A549 (cell line): ENCODE data around the gene ZMYND8. TPM values are rescaled to one million over a fixed set of nuclear protein-coding genes. Genes with fewer than 3 reads are reported as not detected.

Source experiments
- ATAC-seq, 2 experiments: fragments of 200-7000 bp in 1 of 2; fragments of >200 bp in 1 of 2; cut with Nextera tagmentation in 1 of 2; cut with Tn5 transposase in 1 of 2; 3 replicates each; pipeline versions ENCODE4 v1.8.0 to v1.9.1; 2018 to 2020; ENCODE audit warnings: mild to moderate bottlenecking in 1 of 2, moderate library complexity in 1 of 2
- CTCF ChIA-PET: fragments of 300-600 bp; sonication (Branson Sonifier 250); formaldehyde crosslinking; extraction: SDS; loops from one replicate; lab custom pipeline; 2021; ENCODE audit warnings: antibody characterized with exemption, inconsistent platforms; lab: Yijun Ruan, JAX
- POLR2A ChIA-PET: fragments of 350-600 bp; formaldehyde crosslinking; extraction: SDS; loops from one replicate; lab custom pipeline; 2021; ENCODE audit warnings: antibody characterized with exemption, inconsistent platforms; lab: Yijun Ruan, JAX
- DNase-seq, 2 experiments: peaks; one replicate each; pipeline versions ENCODE4 v3.0.0 to v3.0.0-alpha.2; 2011 to 2016; ENCODE audit warnings: low read depth in 1 of 2, low spot score in 1 of 2
- FAIRE-seq: peaks from 2 replicates; lab custom pipeline; 2011; peaks lifted over from hg19 to GRCh38; lab: Jason Lieb, UNC
- H3K27ac ChIP-seq, 2 experiments: fragments of >200 bp; sonication (Bioruptor Twin); formaldehyde crosslinking; 3 replicates each; pipeline ENCODE4 v1.5.1; 2016 to 2017
- H3K4me1 ChIP-seq: fragments of >200 bp; sonication (Bioruptor Twin); formaldehyde crosslinking; 3 replicates; pipeline ENCODE4 v1.6.1; 2016
- H3K4me2 ChIP-seq: fragments of >200 bp; sonication (Bioruptor Twin); formaldehyde crosslinking; 3 replicates; pipeline ENCODE4 v1.6.1; 2016
- H3K4me3 ChIP-seq: fragments of >200 bp; sonication (Bioruptor Twin); formaldehyde crosslinking; 3 replicates; pipeline ENCODE4 v1.5.1; 2016
- H3K9me3 ChIP-seq: fragments of >200 bp; sonication (Bioruptor Twin); formaldehyde crosslinking; 3 replicates; pipeline ENCODE4 v1.6.1; 2016
- BCL3 ChIP-seq: fragments of >200 bp; sonication (Bioruptor Twin); formaldehyde crosslinking; IDR thresholded peaks from 3 replicates; pipeline ENCODE4 v1.6.1; 2016
- CEBPB ChIP-seq, 2 experiments: fragments of >200 bp in 1 of 2; sonication (Bioruptor Twin) in 1 of 2; formaldehyde crosslinking in 1 of 2; IDR thresholded peaks; 2 replicates each; pipeline ENCODE4 v1.6.1; 2012 to 2016
- CHD2 ChIP-seq: fragments of 150-350 bp; IDR thresholded peaks from 2 replicates; pipeline ENCODE4 v1.6.1; 2014; ENCODE audit warnings: low read length; ENCODE audit not compliant: partially characterized antibody
- CHD4 ChIP-seq: fragments of 200-600 bp; sonication (generic); IDR thresholded peaks from 2 replicates; pipeline ENCODE4 v1.6.1; 2016; ENCODE audit warnings: antibody characterized with exemption, mild to moderate bottlenecking, borderline replicate concordance
- CTCF ChIP-seq: fragments of >200 bp; sonication (Bioruptor Twin); formaldehyde crosslinking; IDR thresholded peaks from 3 replicates; pipeline ENCODE4 v1.5.1; 2016
- ELK1 ChIP-seq: fragments of 150-350 bp; IDR thresholded peaks from 2 replicates; pipeline ENCODE4 v1.6.1; 2014; ENCODE audit warnings: low read depth, mild to moderate bottlenecking, low read length
- ESRRA ChIP-seq: fragments of 150-350 bp; IDR thresholded peaks from 2 replicates; pipeline ENCODE4 v1.6.1; 2014; ENCODE audit warnings: mild to moderate bottlenecking, low read length, borderline replicate concordance
- FOSB ChIP-seq: fragments of 250-450 bp; sonication (Bioruptor Pico); IDR thresholded peaks from 2 replicates; pipeline ENCODE4 v1.5.0; 2020; ENCODE audit warnings: mild to moderate bottlenecking, moderate library complexity
- FOXS1 ChIP-seq: fragments of 250-450 bp; sonication (Bioruptor Pico); IDR thresholded peaks from 2 replicates; pipeline ENCODE4 v1.5.0; 2020; ENCODE audit warnings: mild to moderate bottlenecking, moderate library complexity
- HEYL ChIP-seq: fragments of 250-450 bp; sonication (Bioruptor Pico); IDR thresholded peaks from 2 replicates; pipeline ENCODE4 v1.8.0; 2021; ENCODE audit warnings: mild to moderate bottlenecking, moderate library complexity
- HMGXB4 ChIP-seq: fragments of 250-450 bp; sonication (Bioruptor Pico); IDR thresholded peaks from 2 replicates; pipeline ENCODE4 v1.5.0; 2021; ENCODE audit warnings: mild to moderate bottlenecking, moderate library complexity, borderline replicate concordance
- HOXA7 ChIP-seq: fragments of 250-450 bp; sonication (Bioruptor Pico); IDR thresholded peaks from 2 replicates; pipeline ENCODE4 v1.5.0; 2020; ENCODE audit warnings: mild to moderate bottlenecking, moderate library complexity
- JUN ChIP-seq, 2 experiments: fragments of >200 bp; sonication (Bioruptor Twin); formaldehyde crosslinking; IDR thresholded peaks; 2 replicates in 1 of 2; 3 replicates in 1 of 2; pipeline ENCODE4 v1.6.1; 2016 to 2017
- KDM1A ChIP-seq: fragments of 200-600 bp; sonication (generic); IDR thresholded peaks from 2 replicates; pipeline ENCODE4 v1.6.1; 2016; ENCODE audit warnings: low read depth, mild to moderate bottlenecking
- MAX ChIP-seq: IDR thresholded peaks from 2 replicates; pipeline ENCODE4 v1.6.1; 2012
- MYC ChIP-seq: IDR thresholded peaks from 2 replicates; pipeline ENCODE4 v1.6.1; 2012; ENCODE audit warnings: mild to moderate bottlenecking, inconsistent platforms, low read length, improper control_type of control experiment, borderline replicate concordance
- NR3C1 ChIP-seq: fragments of >200 bp; sonication (Bioruptor Twin); formaldehyde crosslinking; IDR thresholded peaks from 3 replicates; pipeline ENCODE4 v1.6.1; 2017
- PHF8 ChIP-seq: fragments of 200-600 bp; sonication (generic); IDR thresholded peaks from 2 replicates; pipeline ENCODE4 v1.6.1; 2016; ENCODE audit warnings: low read depth, mild to moderate bottlenecking, antibody characterized with exemption, moderate library complexity, borderline replicate concordance
- RCOR1 ChIP-seq: fragments of 150-350 bp; IDR thresholded peaks from 2 replicates; pipeline ENCODE4 v1.6.1; 2014; ENCODE audit warnings: antibody characterized with exemption, low read length, low read depth
- REST ChIP-seq: fragments of 200-600 bp; sonication (generic); IDR thresholded peaks from 2 replicates; pipeline ENCODE4 v1.6.1; 2016; ENCODE audit warnings: antibody characterized with exemption, mild to moderate bottlenecking, moderate library complexity
- RFX5 ChIP-seq: fragments of 450-650 bp; IDR thresholded peaks from 2 replicates; pipeline ENCODE4 v1.7.1; 2014; ENCODE audit warnings: antibody characterized with exemption, mild to moderate bottlenecking, moderate library complexity
- RNF2 ChIP-seq: fragments of 200-600 bp; sonication (generic); IDR thresholded peaks from 2 replicates; pipeline ENCODE4 v1.6.1; 2016; ENCODE audit warnings: low read depth, mild to moderate bottlenecking, antibody characterized with exemption, moderate library complexity, borderline replicate concordance
- USF2 ChIP-seq: fragments of 450-650 bp; IDR thresholded peaks from 2 replicates; pipeline ENCODE4 v1.6.1; 2014; ENCODE audit warnings: antibody characterized with exemption
- ZC3H11A ChIP-seq: fragments of 450-650 bp; IDR thresholded peaks from 2 replicates; pipeline ENCODE4 v1.6.1; 2014; ENCODE audit warnings: antibody characterized with exemption, mild to moderate bottlenecking
- WGBS: methylation state at CpG from one replicate; pipeline ENCODE4 v1.1.6; 2017; ENCODE audit errors: missing lambda C conversion rate; 5-methylcytosine and 5-hydroxymethylcytosine counted together
- polyA plus RNA-seq, 4 experiments: library from polyadenylated mRNA; depleted of rRNA in 3 of 4; stranded (reverse); fragments of >200 nt; fragmentation: RNase III in 1 of 4; extraction: RNeasy Plus Mini Kit Qiagen cat#74134 plus additional on column Dnase treatment in 1 of 4; gene quantifications; 2 replicates in 3 of 4; 3 replicates in 1 of 4; pipeline ENCODE4 v1.2.3, GENCODE V29; 2011 to 2017

Gene ZMYND8
- polyA plus RNA-seq, 2 of the 4 experiments (the other 2 are of a cell fraction), result 10.4 to 24.9 TPM

- FAIRE-seq, result no peak
- no peak for DNase-seq
- H3K4me1 ChIP-seq, result peaks cover 11% of the 10 kb centered on the region
- CTCF ChIA-PET, result interaction anchor here (0.9 to 14.7 kb wide), 4 partner anchors 10 to 526 kb away, joined by 3 to 684 read pairs (median 20); no protein-coding TSS in a partner anchor
- H3K4me2 ChIP-seq, result no peak overlapping the region
- no peak for ATAC-seq
- no peaks in the 10 kb centered on the region for H3K9me3 ChIP-seq
- WGBS, result 83% methylated on average over 3 of the region's 3 CpGs
- TF ChIP-seq MYC (no peak), KDM1A (no peak), BCL3 (no peak), USF2 (no peak), PHF8 (no peak), HMGXB4 (CRISPR knock-in tag) (no peak), HOXA7 (CRISPR knock-in tag) (no peak), CHD2 (no peak), ESRRA (no peak), RCOR1 (no peak), CEBPB (IDR thresholded peaks at IDR 0.05) (no peak), HEYL (CRISPR knock-in tag) (no peak), ZC3H11A (no peak), MAX (no peak), CTCF (no peak), JUN (IDR thresholded peaks at IDR 0.05) (no peak)
- no peak overlapping the region for H3K4me3 ChIP-seq
- POLR2A ChIA-PET, result no interaction called here
- H3K27ac ChIP-seq, result 0 out of 6 replicates have a peak overlapping the region, but pooled peaks of 1 of the 2 experiments have one; percentile 18
Observed at GRCh38 chr20:47283411-47283810, 73.1 kb downstream of the ZMYND8 start.

- H3K9me3 ChIP-seq, result no peaks in the 10 kb centered on the region
- H3K27ac ChIP-seq, result 0 out of 6 replicates have a peak overlapping the region, but pooled peaks of 1 of the 2 experiments have one; percentile 18
- peaks cover 16% of the 10 kb centered on the region for H3K4me1 ChIP-seq
- no peak for TF ChIP-seq ZC3H11A
- TF ChIP-seq JUN (IDR thresholded peaks at IDR 0.05), result no peak
- TF ChIP-seq USF2, result no peak
- TF ChIP-seq RFX5, result no peak
- no peak for TF ChIP-seq CHD4
- no peak for TF ChIP-seq MYC
- TF ChIP-seq NR3C1, result no peak
- TF ChIP-seq RNF2, result no peak
- no peak for TF ChIP-seq ELK1
- no peak for TF ChIP-seq FOXS1 (CRISPR knock-in tag)
- no peak for TF ChIP-seq FOSB
- TF ChIP-seq REST, result no peak
- no peak for TF ChIP-seq PHF8
- TF ChIP-seq, all 56 proteins: peak for 0
- ChIA-PET CTCF (interaction anchor here (0.9 to 14.7 kb wide), 6 partner anchors 9 to 526 kb away, joined by 3 to 684 read pairs (median 5); no protein-coding TSS in a partner anchor), POLR2A (no interaction called here)
- ATAC-seq (no peak), FAIRE-seq (no peak), DNase-seq (no peak)
- no peak overlapping the region for H3K4me3 ChIP-seq
- WGBS, result 96% methylated on average over 2 of the region's 2 CpGs
- no peak overlapping the region for H3K4me2 ChIP-seq
Observed at GRCh38 chr20:47282864-47283263, 73.6 kb downstream of the ZMYND8 start.
